ENCODE data around the gene SLC12A7. TPM values are rescaled to one million over a fixed set of nuclear protein-coding genes. Genes with fewer than 3 reads are reported as not detected.

Gene SLC12A7
- total RNA-seq, 1 donor from 2014 or later: 24.5 TPM

DNA sequence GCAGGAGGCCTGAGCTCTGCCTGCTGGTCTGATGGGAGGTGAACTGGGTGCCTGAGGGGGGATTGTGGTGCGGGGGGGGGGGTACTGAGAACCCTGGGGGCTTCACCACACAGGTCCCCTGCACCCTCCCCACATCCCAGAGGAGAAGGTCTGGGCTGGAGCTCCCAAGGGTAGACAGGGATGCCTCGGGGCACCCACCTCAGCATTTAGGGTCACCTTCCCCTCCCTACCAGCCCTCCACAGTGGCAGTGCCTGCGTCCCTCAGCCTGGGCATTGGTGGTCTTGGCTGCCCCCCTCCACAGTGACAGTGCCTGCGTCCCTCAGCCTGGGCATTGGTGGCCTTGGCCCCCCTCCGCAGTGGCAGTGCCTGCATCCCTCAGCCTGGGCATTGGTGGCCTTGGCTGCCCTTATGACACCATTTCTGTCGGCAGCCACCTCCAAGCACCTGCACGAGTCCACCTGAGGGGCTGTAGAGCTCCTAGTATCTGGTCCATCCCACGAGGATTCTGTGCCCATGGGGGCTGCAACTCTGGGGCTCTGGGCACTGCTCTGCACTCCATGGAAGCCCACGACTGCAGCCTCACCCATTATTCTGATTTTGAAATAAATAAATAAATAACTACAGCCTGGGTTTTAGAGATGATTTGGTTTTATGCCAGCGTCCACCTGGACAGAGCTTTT is 81.8 kb downstream of the SLC12A7 start:
- H3K9me3 Mint-ChIP-seq (ENCODE audit: unreplicated experiment): no peaks in the 10 kb centered on the region
- H3K27ac Mint-ChIP-seq (ENCODE audit: unreplicated experiment): no peak overlapping the region
- no peaks in the 10 kb centered on the region for H3K4me1 Mint-ChIP-seq (ENCODE audit: unreplicated experiment)
- peaks cover 2% of the 10 kb centered on the region for H3K36me3 Mint-ChIP-seq (ENCODE audit: low read depth, unreplicated experiment)
- no peak for DNase-seq (ENCODE audit: low spot score)
- H3K4me3 Mint-ChIP-seq (ENCODE audit: unreplicated experiment): no peak overlapping the region
- TF ChIP-seq, protein P1, sequence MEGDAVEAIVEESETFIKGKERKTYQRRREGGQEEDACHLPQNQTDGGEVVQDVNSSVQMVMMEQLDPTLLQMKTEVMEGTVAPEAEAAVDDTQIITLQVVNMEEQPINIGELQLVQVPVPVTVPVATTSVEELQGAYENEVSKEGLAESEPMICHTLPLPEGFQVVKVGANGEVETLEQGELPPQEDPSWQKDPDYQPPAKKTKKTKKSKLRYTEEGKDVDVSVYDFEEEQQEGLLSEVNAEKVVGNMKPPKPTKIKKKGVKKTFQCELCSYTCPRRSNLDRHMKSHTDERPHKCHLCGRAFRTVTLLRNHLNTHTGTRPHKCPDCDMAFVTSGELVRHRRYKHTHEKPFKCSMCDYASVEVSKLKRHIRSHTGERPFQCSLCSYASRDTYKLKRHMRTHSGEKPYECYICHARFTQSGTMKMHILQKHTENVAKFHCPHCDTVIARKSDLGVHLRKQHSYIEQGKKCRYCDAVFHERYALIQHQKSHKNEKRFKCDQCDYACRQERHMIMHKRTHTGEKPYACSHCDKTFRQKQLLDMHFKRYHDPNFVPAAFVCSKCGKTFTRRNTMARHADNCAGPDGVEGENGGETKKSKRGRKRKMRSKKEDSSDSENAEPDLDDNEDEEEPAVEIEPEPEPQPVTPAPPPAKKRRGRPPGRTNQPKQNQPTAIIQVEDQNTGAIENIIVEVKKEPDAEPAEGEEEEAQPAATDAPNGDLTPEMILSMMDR (IDR thresholded peaks at IDR 0.05; ENCODE audit: unreplicated experiment): no peak
- H3K27me3 Mint-ChIP-seq (ENCODE audit: unreplicated experiment): peaks cover 7% of the 10 kb centered on the region

DNA sequence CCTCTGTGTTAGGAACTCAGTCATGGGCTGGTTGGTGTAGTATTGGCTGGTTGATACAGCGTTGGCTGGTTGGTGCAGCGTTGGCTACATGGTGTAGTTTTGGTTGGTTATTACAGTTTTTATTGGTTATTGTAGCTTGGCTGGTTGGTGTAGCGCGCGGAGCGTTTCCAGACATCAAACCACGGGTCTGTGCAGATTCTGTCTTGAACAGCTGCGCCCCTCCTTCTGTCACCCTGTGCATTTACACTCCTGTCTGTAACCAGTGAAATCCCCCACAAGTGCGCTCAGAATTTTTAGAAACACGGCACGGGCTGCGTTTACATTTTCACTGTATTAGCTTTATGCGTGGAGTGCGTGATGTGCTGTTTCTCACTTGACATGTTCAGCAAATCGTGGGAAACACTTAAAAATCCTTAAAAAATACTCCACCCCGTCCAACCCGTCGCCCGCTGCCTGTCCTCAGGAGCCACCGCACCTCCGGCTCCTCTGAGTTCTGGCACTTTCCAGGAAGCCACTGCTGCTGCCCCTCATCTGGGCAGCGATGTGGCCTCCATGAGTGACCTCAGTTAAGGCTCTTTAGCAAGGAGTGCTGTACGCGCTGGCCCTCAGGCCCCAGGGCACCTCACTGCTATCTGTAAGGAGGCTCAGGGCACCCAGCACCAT is 82.5 kb downstream of the SLC12A7 start:
- no peaks in the 10 kb centered on the region for H3K9me3 Mint-ChIP-seq (ENCODE audit: unreplicated experiment)
- no peaks in the 10 kb centered on the region for H3K36me3 Mint-ChIP-seq (ENCODE audit: low read depth, unreplicated experiment)
- DNase-seq (ENCODE audit: low spot score): no peak
- TF ChIP-seq, protein P1 (IDR thresholded peaks at IDR 0.05; ENCODE audit: unreplicated experiment): no peak
- no peak overlapping the region for H3K27ac Mint-ChIP-seq (ENCODE audit: unreplicated experiment)
- no peak overlapping the region for H3K4me3 Mint-ChIP-seq (ENCODE audit: unreplicated experiment)
- H3K27me3 Mint-ChIP-seq (ENCODE audit: unreplicated experiment): peaks cover 4% of the 10 kb centered on the region
- no peaks in the 10 kb centered on the region for H3K4me1 Mint-ChIP-seq (ENCODE audit: unreplicated experiment)

DNA sequence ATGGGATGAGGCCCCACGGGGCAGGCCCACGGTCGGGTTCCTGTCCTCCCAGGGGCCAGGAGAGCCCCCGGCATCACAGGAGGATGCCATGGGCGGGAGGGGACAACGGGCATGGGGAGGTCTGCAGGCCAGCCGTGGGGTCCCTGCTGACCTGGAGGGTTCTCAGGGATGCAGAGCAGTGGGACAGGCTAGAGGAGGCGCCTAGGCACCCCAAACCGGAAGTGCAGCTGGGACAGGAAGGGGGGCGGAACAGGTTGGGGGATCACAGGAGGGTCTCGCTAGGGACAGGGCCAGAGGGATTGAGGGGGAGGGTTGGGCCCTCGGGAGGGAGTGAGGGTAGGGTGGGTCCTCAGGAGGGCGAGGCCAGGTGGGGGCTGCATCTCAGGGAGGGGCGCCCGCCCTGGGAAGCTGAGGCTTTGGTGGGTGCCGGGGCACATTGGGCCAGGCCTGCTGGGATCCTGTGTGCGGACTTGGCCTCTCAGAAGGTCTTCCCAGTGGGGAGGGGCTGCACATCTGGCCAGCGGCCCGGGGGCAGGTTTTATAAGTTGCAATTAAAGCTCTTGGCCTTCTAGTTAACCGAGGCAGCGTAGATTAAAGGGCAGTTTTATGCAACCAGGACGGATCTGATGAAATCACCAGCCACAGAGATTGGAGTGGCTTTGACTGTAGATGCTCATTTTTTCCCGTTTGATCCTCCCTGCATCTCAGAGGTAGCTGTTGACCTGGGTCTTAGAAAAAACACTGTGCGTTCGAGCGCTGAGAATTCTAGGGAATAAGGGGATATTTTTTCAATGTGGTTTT is 83.2 kb downstream of the SLC12A7 start:
- TF ChIP-seq, protein P1 (IDR thresholded peaks at IDR 0.05; ENCODE audit: unreplicated experiment): no peak
- no peaks in the 10 kb centered on the region for H3K36me3 Mint-ChIP-seq (ENCODE audit: low read depth, unreplicated experiment)
- no peak for DNase-seq (ENCODE audit: low spot score)

DNA sequence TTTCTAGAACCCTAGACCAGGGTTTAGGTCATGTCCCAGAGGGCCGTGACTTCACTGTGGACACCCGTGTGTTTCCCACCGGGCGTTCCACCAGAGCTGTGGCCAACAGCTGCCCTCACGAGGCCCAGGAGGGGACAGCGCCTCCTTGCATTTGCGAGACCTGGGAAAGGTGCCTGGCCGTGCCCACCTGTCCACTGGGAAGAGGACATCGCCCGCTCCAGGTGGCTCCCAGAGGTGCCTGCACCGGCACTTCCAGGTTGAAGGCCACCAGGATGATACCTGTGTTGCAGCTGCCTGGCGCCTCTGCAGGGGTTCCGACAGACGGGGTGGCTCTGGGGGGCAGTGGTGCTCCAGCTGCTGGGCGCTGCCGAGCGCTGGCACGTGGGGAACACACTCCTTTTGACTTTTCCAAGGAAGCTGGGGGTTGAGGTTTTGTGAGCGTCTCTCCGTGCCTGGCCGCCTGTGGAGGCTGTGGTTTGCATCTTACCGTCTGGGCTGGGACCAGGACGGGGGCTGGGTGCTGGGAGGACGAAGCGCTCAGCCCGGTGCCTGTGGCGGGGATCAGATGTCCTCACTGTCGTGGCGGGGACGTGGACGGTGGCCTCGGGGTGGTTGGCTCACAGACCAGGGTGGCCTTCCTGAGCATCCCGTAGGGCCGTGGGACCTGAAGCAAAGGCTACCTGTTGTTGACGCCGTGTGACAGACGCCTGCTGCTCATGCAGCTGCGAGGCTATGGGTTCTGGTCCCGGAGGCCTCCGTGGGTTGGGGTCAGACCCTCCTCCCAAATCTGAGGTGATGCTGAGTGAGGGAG is 84.0 kb downstream of the SLC12A7 start:
- Mint-ChIP-seq H3K9me3 (ENCODE audit: unreplicated experiment) (no peaks in the 10 kb centered on the region), H3K27me3 (ENCODE audit: unreplicated experiment) (peaks cover 4% of the 10 kb centered on the region), H3K4me3 (ENCODE audit: unreplicated experiment) (no peak overlapping the region), H3K36me3 (ENCODE audit: low read depth, unreplicated experiment) (no peaks in the 10 kb centered on the region), H3K27ac (ENCODE audit: unreplicated experiment) (no peak overlapping the region), H3K4me1 (ENCODE audit: unreplicated experiment) (no peaks in the 10 kb centered on the region)
- no peak for DNase-seq (ENCODE audit: low spot score)
- TF ChIP-seq, protein P1 (IDR thresholded peaks at IDR 0.05; ENCODE audit: unreplicated experiment): no peak

More for the DNA sequence above, 83.2 kb downstream of the SLC12A7 start:
- H3K27me3 Mint-ChIP-seq (ENCODE audit: unreplicated experiment): peaks cover 4% of the 10 kb centered on the region
- no peaks in the 10 kb centered on the region for H3K4me1 Mint-ChIP-seq (ENCODE audit: unreplicated experiment)
- no peak overlapping the region for H3K27ac Mint-ChIP-seq (ENCODE audit: unreplicated experiment)
- no peaks in the 10 kb centered on the region for H3K9me3 Mint-ChIP-seq (ENCODE audit: unreplicated experiment)
- H3K4me3 Mint-ChIP-seq (ENCODE audit: unreplicated experiment): no peak overlapping the region
